Esophagus mucosa (tissue), 1 donor: ENCODE data around the gene OR13D1. TPM values are rescaled to one million over a fixed set of nuclear protein-coding genes. Genes with fewer than 3 reads are reported as not detected.
"Not testable (repeated sequence)": the region's sequence is repeated elsewhere in the genome, so short reads cannot be mapped to it uniquely, and the experiment has no call there.

Experiments
- ATAC-seq: fragments of 200-7000 bp; cut with Tn5 transposase; one replicate; pipeline ENCODE4 v1.9.1; 2020
- total RNA-seq: library from RNA; stranded (reverse); gene quantifications from one replicate; pipeline ENCODE4 v1.2.4, GENCODE V29; 2023
- donor health status: DM: yes; HTN: yes; CAD: no.

The OR13D1 gene
- not detected for total RNA-seq

GRCh38 chr9:104694218-104694617, at the start of gene OR13D1:
Gene OR13D1, plus strand, starts transcription at chr9:104694518. Its CDS starts 0 bp downstream, at chr9:104694518.
- no peak for ATAC-seq

- ATAC-seq: no peak
These were observed 35.7 kb upstream of the OR13D1 start for GRCh38 chr9:104658496-104659195.

- no peak for ATAC-seq
These were observed 18.7 kb upstream of the OR13D1 start for GRCh38 chr9:104675611-104676010.

- ATAC-seq: no peak
These were observed 11.7 kb upstream of the OR13D1 start for GRCh38 chr9:104682642-104683041.

- no peak for ATAC-seq
These were observed 8.2 kb upstream of the OR13D1 start for GRCh38 chr9:104686081-104686480.

- ATAC-seq: no peak
These were observed 6.0 kb downstream of the OR13D1 start for GRCh38 chr9:104700306-104700705.

GRCh38 chr9:104708737-104709136, 14.4 kb downstream of the OR13D1 start:
- ATAC-seq: not testable (repeated sequence)

- no peak for ATAC-seq
These were observed 17.3 kb downstream of the OR13D1 start for GRCh38 chr9:104711604-104712003.

- no peak for ATAC-seq
These were observed 30.7 kb downstream of the OR13D1 start for GRCh38 chr9:104725014-104725413.

GRCh38 chr9:104738452-104738851, 44.1 kb downstream of the OR13D1 start:
- ATAC-seq: no peak

GRCh38 chr9:104740621-104741020, 46.3 kb downstream of the OR13D1 start:
- ATAC-seq: no peak

- peak; percentile 49 for ATAC-seq
These were observed 49.2 kb downstream of the OR13D1 start for GRCh38 chr9:104743376-104743985.

Other genes starting within 250 kb of the OR13D1 start
- not detected for gene OR13F1, start 190.3 kb upstream of the OR13D1 start, total RNA-seq
- gene OR13C4, start 167.3 kb upstream of the OR13D1 start, total RNA-seq: not detected
- not detected for gene OR13C3, start 157.7 kb upstream of the OR13D1 start, total RNA-seq
- not detected for gene OR13C8, start 125.3 kb upstream of the OR13D1 start, total RNA-seq
- gene OR13C5, start 95.1 kb upstream of the OR13D1 start, total RNA-seq: not detected
- gene OR13C2, start 88.9 kb upstream of the OR13D1 start, total RNA-seq: not detected
- not detected for gene OR13C9, start 76.3 kb upstream of the OR13D1 start, total RNA-seq
- gene NIPSNAP3A, start 53.2 kb downstream of the OR13D1 start, total RNA-seq: 22.9 TPM
- gene NIPSNAP3B, start 69.6 kb downstream of the OR13D1 start, total RNA-seq: 0.76 TPM
- 23.9 TPM for gene ABCA1, start 233.6 kb downstream of the OR13D1 start, total RNA-seq